H54 (cell line): ENCODE data around the gene NIF3L1.
"Not testable (repeated sequence)": the region's sequence is repeated elsewhere in the genome, so short reads cannot be mapped to it uniquely, and the experiment has no call there.

Source experiments
- DNase-seq: peaks from one replicate; pipeline ENCODE4 v3.0.0; 2011; ENCODE audit warnings: low spot score, mixed read lengths; ENCODE audit not compliant: insufficient read length
- FAIRE-seq: peaks from 3 replicates; lab custom pipeline; 2011; peaks lifted over from hg19 to GRCh38; lab: Jason Lieb, UNC
- POLR2A ChIP-seq: IDR thresholded peaks from 2 replicates; pipeline ENCODE4 v1.6.1; 2011; ENCODE audit warnings: low read depth, mild to moderate bottlenecking, low read length

The NIF3L1 gene

GRCh38 chr2:200860092-200860795, 28.9 kb upstream of the NIF3L1 start:
- FAIRE-seq, result no peak
- no peak for DNase-seq
- TF ChIP-seq POLR2A, result no peak

- FAIRE-seq (no peak), DNase-seq (no peak)
- TF ChIP-seq POLR2A, result no peak
Observed at GRCh38 chr2:200861617-200862155, 27.5 kb upstream of the NIF3L1 start.

- FAIRE-seq, result no peak
- no peak for TF ChIP-seq POLR2A
- no peak for DNase-seq
Observed at GRCh38 chr2:200862532-200863000, 26.6 kb upstream of the NIF3L1 start.

GRCh38 chr2:200863782-200864175, 25.4 kb upstream of the NIF3L1 start:
- no peak for TF ChIP-seq POLR2A
- no peak for FAIRE-seq
- DNase-seq, result no peak

GRCh38 chr2:200864176-200865034, 24.8 kb upstream of the NIF3L1 start, which contains the start of gene CLK1:
Gene CLK1, minus strand, starts transcription at chr2:200864658. Its CDS starts 2,796 bp downstream, at chr2:200861862.
- TF ChIP-seq POLR2A, result peak; percentile 99

GRCh38 chr2:200869014-200869413, 20.2 kb upstream of the NIF3L1 start:
- DNase-seq (no peak), FAIRE-seq (no peak)
- TF ChIP-seq POLR2A, result no peak

More at GRCh38 chr2:200864176-200865034, 24.8 kb upstream of the NIF3L1 start, which contains the start of gene CLK1:
- DNase-seq (peak; percentile 88), FAIRE-seq (peak; percentile 84)

GRCh38 chr2:200871151-200871550, 18.0 kb upstream of the NIF3L1 start:
- no peak for TF ChIP-seq POLR2A
- FAIRE-seq (no peak), DNase-seq (no peak)

- FAIRE-seq, result no peak
- TF ChIP-seq POLR2A, result no peak
- no peak for DNase-seq
Observed at GRCh38 chr2:200873560-200873959, 15.6 kb upstream of the NIF3L1 start.

- FAIRE-seq (peak; percentile 53), DNase-seq (no peak)
- TF ChIP-seq POLR2A, result no peak
Observed at GRCh38 chr2:200877443-200877842, 11.7 kb upstream of the NIF3L1 start.

GRCh38 chr2:200878289-200878880, 10.8 kb upstream of the NIF3L1 start:
- no peak for FAIRE-seq
- no peak for DNase-seq
- TF ChIP-seq POLR2A, result no peak

- FAIRE-seq, DNase-seq: not testable (repeated sequence)
Observed at GRCh38 chr2:200881715-200882249, 7.4 kb upstream of the NIF3L1 start.

GRCh38 chr2:200899482-200899881, 10.3 kb downstream of the NIF3L1 start:
- FAIRE-seq (no peak), DNase-seq (no peak)
- no peak for TF ChIP-seq POLR2A

- DNase-seq (peak; percentile 65), FAIRE-seq (peak; percentile 96)
- TF ChIP-seq POLR2A, result no peak
Observed at GRCh38 chr2:200901459-200902072, 12.4 kb downstream of the NIF3L1 start.
